H1 (cell line): ENCODE data around the gene CD79A. TPM values are rescaled to one million over a fixed set of nuclear protein-coding genes. Genes with fewer than 3 reads are reported as not detected.

Experiments used
- CTCF ChIA-PET: fragments of 300-600 bp; sonication (Branson Sonifier 250); formaldehyde crosslinking; loops from one replicate; lab custom pipeline; 2021; ENCODE audit not compliant: partially characterized antibody; lab: Charles Lee
- POLR2A ChIA-PET: fragments of 300-600 bp; sonication (Branson Sonifier 250); formaldehyde crosslinking; loops from one replicate; lab custom pipeline; 2021; ENCODE audit warnings: inconsistent platforms; ENCODE audit not compliant: partially characterized antibody; lab: Charles Lee
- DNase-seq, 2 experiments: peaks; one replicate each; pipeline versions ENCODE4 v3.0.0 to v3.0.0-alpha.2; 2010 to 2022; ENCODE audit warnings: low spot score in 2 of 2, low read depth in 1 of 2, mixed read lengths in 1 of 2
- FAIRE-seq: peaks from 2 replicates; lab custom pipeline; 2011; peaks lifted over from hg19 to GRCh38; lab: Jason Lieb, UNC
- H2AFZ ChIP-seq: 2 replicates; pipeline ENCODE4 v1.8.1; 2012; ENCODE audit warnings: low read length, inconsistent platforms
- H2AK5ac ChIP-seq: 2 replicates; pipeline ENCODE4 v1.6.1; 2013; ENCODE audit warnings: low read depth, low read length
- H2BK120ac ChIP-seq: replicated peaks from 2 replicates; pipeline ENCODE3; 2013; ENCODE audit warnings: low read depth, low read length, inconsistent platforms
- H2BK12ac ChIP-seq: 2 replicates; pipeline ENCODE4 v1.6.1; 2013; ENCODE audit warnings: low read depth, low read length
- H2BK15ac ChIP-seq: 2 replicates; pipeline ENCODE4 v1.6.1; 2013; ENCODE audit warnings: low read length
- H2BK20ac ChIP-seq: 2 replicates; pipeline ENCODE4 v1.6.1; 2013; ENCODE audit warnings: low read length
- H2BK5ac ChIP-seq: 2 replicates; pipeline ENCODE4 v1.6.1; 2013; ENCODE audit warnings: low read depth, low read length
- H3K14ac ChIP-seq: 2 replicates; pipeline ENCODE4 v1.6.1; 2013; ENCODE audit warnings: inconsistent platforms; ENCODE audit not compliant: insufficient read length
- H3K18ac ChIP-seq: 2 replicates; pipeline ENCODE4 v1.6.1; 2013; ENCODE audit warnings: low read length; ENCODE audit errors: extremely low read depth
- H3K23ac ChIP-seq: 2 replicates; pipeline ENCODE4 v1.6.1; 2013; ENCODE audit warnings: inconsistent platforms; ENCODE audit not compliant: insufficient read length
- H3K23me2 ChIP-seq: 2 replicates; pipeline ENCODE4 v1.6.1; 2013; ENCODE audit warnings: low read depth, low read length
- H3K27ac ChIP-seq: 2 replicates; pipeline ENCODE4 v1.6.1; 2011; ENCODE audit warnings: low read depth, low read length, inconsistent platforms
- H3K27me3 ChIP-seq, 4 experiments: replicated peaks in 1 of 4; 1 replicate in 1 of 4; 2 replicates in 3 of 4; pipeline versions ENCODE4 v1.6.1 to v1.8.1; 2011 to 2013; ENCODE audit warnings: low read length in 3 of 4, mild to moderate bottlenecking in 3 of 4, inconsistent platforms in 2 of 4, mixed read lengths in 2 of 4, moderate library complexity in 1 of 4; ENCODE audit not compliant: control insufficient read depth in 3 of 4, insufficient read depth in 3 of 4; ENCODE audit errors: extremely low read depth in 1 of 4
- H3K36me3 ChIP-seq, 4 experiments: 2 replicates each; pipeline versions ENCODE4 v1.6.1 to v1.8.1; 2011 to 2013; ENCODE audit warnings: mild to moderate bottlenecking in 4 of 4, low read length in 3 of 4, moderate library complexity in 2 of 4, control low read depth in 1 of 4, inconsistent platforms in 1 of 4; ENCODE audit not compliant: insufficient read depth in 4 of 4, control insufficient read depth in 2 of 4
- H3K4ac ChIP-seq: replicated peaks from 2 replicates; pipeline ENCODE3; 2013; ENCODE audit warnings: low read length, low read depth, mixed read lengths, inconsistent platforms; ENCODE audit not compliant: insufficient read length
- H3K4me1 ChIP-seq, 4 experiments: replicated peaks in 1 of 4; 1 replicate in 1 of 4; 2 replicates in 3 of 4; pipeline versions ENCODE4 v1.6.1 to v1.8.1; 2011 to 2013; ENCODE audit warnings: low read length in 3 of 4, inconsistent platforms in 2 of 4, mixed read lengths in 1 of 4; ENCODE audit not compliant: insufficient read depth in 4 of 4, control insufficient read depth in 3 of 4
- H3K4me2 ChIP-seq, 2 experiments: 2 replicates each; pipeline versions ENCODE4 v1.6.1 to v1.8.1; 2011 to 2013; ENCODE audit warnings: low read depth in 2 of 2, low read length in 2 of 2, control low read depth in 1 of 2, inconsistent platforms in 1 of 2, mild to moderate bottlenecking in 1 of 2; ENCODE audit not compliant: insufficient read depth in 1 of 2
- H3K4me3 ChIP-seq, 4 experiments: fragments of 200-600, 300-600 bp in 1 of 4; sonication (generic), shearing (Covaris generic), sonication (Bioruptor Twin) in 1 of 4; 2 replicates each; pipeline versions ENCODE4 v1.5.1 to v1.8.1; 2011 to 2016; ENCODE audit warnings: low read length in 4 of 4, low read depth in 3 of 4, control low read depth in 2 of 4, inconsistent platforms in 2 of 4, mild to moderate bottlenecking in 2 of 4, mixed read lengths in 1 of 4, moderate library complexity in 1 of 4; ENCODE audit not compliant: insufficient read depth in 2 of 4; ENCODE audit errors: extremely low read depth in 1 of 4
- H3K56ac ChIP-seq: replicated peaks from 2 replicates; pipeline ENCODE3; 2013; ENCODE audit warnings: low read depth, mild to moderate bottlenecking, mixed read lengths, low read length, inconsistent platforms; ENCODE audit not compliant: insufficient read length
- H3K79me1 ChIP-seq: 2 replicates; pipeline ENCODE4 v1.6.1; 2013; ENCODE audit warnings: low read depth, low read length, control low read depth
- H3K79me2 ChIP-seq, 2 experiments: 2 replicates each; pipeline versions ENCODE4 v1.6.1 to v1.8.1; 2012 to 2013; ENCODE audit warnings: low read length in 2 of 2, mild to moderate bottlenecking in 2 of 2, inconsistent platforms in 1 of 2; ENCODE audit not compliant: insufficient read depth in 2 of 2, control insufficient read depth in 1 of 2
- H3K9ac ChIP-seq, 4 experiments: replicated peaks in 1 of 4; 1 replicate in 1 of 4; 2 replicates in 3 of 4; pipeline versions ENCODE4 v1.6.1 to v1.8.1; 2011 to 2013; ENCODE audit warnings: low read depth in 3 of 4, low read length in 3 of 4, control low read depth in 2 of 4, mild to moderate bottlenecking in 2 of 4, moderate library complexity in 2 of 4, inconsistent platforms in 1 of 4; ENCODE audit errors: extremely low read depth in 1 of 4
- H3K9me3 ChIP-seq, 2 experiments: 2 replicates each; pipeline versions ENCODE4 v1.6.1 to v1.8.1; 2012 to 2013; ENCODE audit warnings: mild to moderate bottlenecking in 2 of 2, moderate library complexity in 2 of 2, control low read depth in 1 of 2, inconsistent platforms in 1 of 2, low read depth in 1 of 2, low read length in 1 of 2, mixed read lengths in 1 of 2; ENCODE audit not compliant: insufficient read depth in 2 of 2
- H4K20me1 ChIP-seq, 2 experiments: replicated peaks in 1 of 2; 2 replicates each; pipeline versions ENCODE3 to v1.8.1; 2011 to 2013; ENCODE audit warnings: inconsistent platforms in 2 of 2, low read length in 2 of 2, mild to moderate bottlenecking in 1 of 2; ENCODE audit not compliant: insufficient read depth in 2 of 2, control insufficient read depth in 1 of 2
- H4K5ac ChIP-seq: 2 replicates; pipeline ENCODE4 v1.6.1; 2013; ENCODE audit warnings: low read length, low read depth, mixed read lengths, inconsistent platforms; ENCODE audit not compliant: insufficient read length
- H4K8ac ChIP-seq: 2 replicates; pipeline ENCODE4 v1.8.0; 2013; ENCODE audit warnings: mild to moderate bottlenecking, moderate library complexity, low read length, inconsistent platforms; ENCODE audit not compliant: insufficient read depth; ENCODE audit errors: extremely low read depth
- H4K91ac ChIP-seq: replicated peaks from 2 replicates; pipeline ENCODE3; 2013; ENCODE audit warnings: low read length, mixed read lengths, inconsistent platforms; ENCODE audit not compliant: insufficient read length
- ASH2L ChIP-seq: fragments of 200-600, 300-600 bp; sonication (generic); IDR thresholded peaks from one replicate; pipeline ENCODE4 v1.7.1; 2017; ENCODE audit warnings: low read length
- BACH1 ChIP-seq: IDR thresholded peaks from 2 replicates; pipeline ENCODE4 v1.6.1; 2012; ENCODE audit warnings: low read length, improper control_type of control experiment
- FOSL1 ChIP-seq: IDR thresholded peaks from 2 replicates; pipeline ENCODE4 v1.6.1; 2011; ENCODE audit warnings: mild to moderate bottlenecking, low read depth, low read length, moderate library complexity; ENCODE audit not compliant: insufficient read depth
- JUN ChIP-seq: IDR thresholded peaks from 2 replicates; pipeline ENCODE4 v1.6.1; 2011; ENCODE audit warnings: low read depth, mild to moderate bottlenecking, improper control_type of control experiment, low read length
- KDM1A ChIP-seq: fragments of 200-600, 300-600 bp; sonication (generic); IDR thresholded peaks from 2 replicates; pipeline ENCODE4 v1.7.1; 2016; ENCODE audit warnings: mild to moderate bottlenecking, low read length, borderline replicate concordance
- KDM5A ChIP-seq: fragments of 200-600 bp; IDR thresholded peaks from 2 replicates; pipeline ENCODE4 v1.7.1; 2012; ENCODE audit warnings: mild to moderate bottlenecking, low read length, inconsistent platforms, mixed read lengths
- POU5F1 ChIP-seq: IDR thresholded peaks from 2 replicates; pipeline ENCODE4 v1.6.1; 2011; ENCODE audit warnings: low read depth, mild to moderate bottlenecking, low read length, moderate library complexity
- RNF2 ChIP-seq: fragments of 200-900, 300-1000 bp; sonication (generic); IDR thresholded peaks from 2 replicates; pipeline ENCODE4 v1.7.1; 2016; ENCODE audit warnings: borderline replicate concordance, low read depth, mild to moderate bottlenecking, antibody characterized with exemption, low read length; ENCODE audit not compliant: poor library complexity, severe bottlenecking; ENCODE audit errors: missing control alignments
- RXRA ChIP-seq: IDR thresholded peaks from 2 replicates; pipeline ENCODE4 v1.6.1; 2011; ENCODE audit warnings: low read depth, mild to moderate bottlenecking, low read length, moderate library complexity; ENCODE audit not compliant: insufficient read depth
- SUZ12 ChIP-seq: fragments of 200-600 bp; sonication (generic); IDR thresholded peaks from 2 replicates; pipeline ENCODE4 v1.6.1; 2012; ENCODE audit warnings: mild to moderate bottlenecking, inconsistent platforms, low read length, moderate library complexity, mixed read lengths
- TAF7 ChIP-seq: optimal IDR thresholded peaks from 2 replicates; pipeline ENCODE3; 2011; ENCODE audit warnings: low read depth, mild to moderate bottlenecking, inconsistent platforms, low read length, moderate library complexity, borderline replicate concordance
- YY1 ChIP-seq: IDR thresholded peaks from 2 replicates; pipeline ENCODE4 v1.6.1; 2011; ENCODE audit warnings: low read depth, mild to moderate bottlenecking, low read length
- WGBS, 2 experiments: shearing (Covaris generic) in 1 of 2; methylation state at CpG; one replicate each; pipeline versions ENCODE4 v1.1.6 to v1.1.7; 2013 to 2015; ENCODE audit warnings: low lambda C conversion rate in 2 of 2, mixed read lengths in 2 of 2, inconsistent platforms in 1 of 2, low coverage in 1 of 2, missing lambda C conversion rate in 1 of 2; ENCODE audit not compliant: insufficient replicate concordance in 2 of 2, insufficient coverage in 1 of 2, insufficient read length in 1 of 2; ENCODE audit errors: extremely low coverage in 1 of 2, missing lambda C conversion rate in 1 of 2; 5-methylcytosine and 5-hydroxymethylcytosine counted together
- polyA plus RNA-seq, 7 experiments: library from polyadenylated mRNA; depleted of rRNA in 3 of 7; stranded (reverse) in 5 of 7; unstranded in 2 of 7; fragments of >200 nt in 5 of 7; fragments of 200-250 nt in 2 of 7; gene quantifications; 1 replicate in 5 of 7; 2 replicates in 1 of 7; 4 replicates in 1 of 7; pipeline versions ENCODE4 v1.2.1 to v1.2.3, GENCODE V29; 2011 to 2013; ENCODE audit warnings: missing spikeins in 2 of 7, mixed read lengths in 2 of 7
- total RNA-seq: library from RNA; stranded (reverse); fragmentation: NEBNext Ultra II Directional; extraction: Animal tissue kit (Norgen Biotek cat#: 25700); gene quantifications from 2 replicates; pipeline ENCODE4 v1.2.1, GENCODE V29; 2021

Gene CD79A
- total and polyA plus RNA-seq, 2 of the 8 experiments (the other 6 are each of a cell fraction or from before 2014, with no cell fraction given) = 0.54 to 0.77 TPM

DNA sequence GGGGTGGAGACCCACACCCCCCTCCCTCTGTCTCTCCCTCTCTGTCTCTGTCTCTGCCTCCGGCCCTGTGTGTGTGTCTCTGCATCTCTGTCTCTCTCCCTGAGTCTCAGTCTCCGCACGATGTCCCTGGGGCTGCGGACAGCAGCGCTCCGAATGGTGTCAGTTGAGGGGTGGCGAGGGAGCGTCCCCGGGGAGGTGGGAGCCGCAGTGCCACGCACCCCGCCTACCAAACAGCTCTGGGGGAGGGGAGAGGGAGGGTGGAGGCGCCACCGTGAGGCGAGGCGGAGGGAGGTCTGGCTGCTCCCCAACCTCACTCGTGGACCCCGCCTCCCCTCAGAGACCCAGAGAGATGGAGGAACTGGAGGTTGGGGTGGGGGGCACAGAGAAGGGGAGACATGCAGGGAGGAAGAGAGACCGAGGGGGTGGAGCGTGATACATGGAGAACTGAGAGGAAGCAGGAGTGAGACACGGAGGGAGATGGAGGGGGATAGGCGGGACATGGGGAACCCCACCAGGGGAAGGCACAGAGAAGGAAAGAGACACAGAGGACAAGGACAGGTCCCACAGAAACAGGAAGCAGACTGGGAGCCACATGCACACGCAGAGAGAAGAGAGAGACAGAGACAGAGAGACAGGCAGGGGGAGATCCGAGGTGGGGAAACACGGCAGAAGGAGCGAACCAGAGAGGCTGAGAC is 44.0 kb downstream of the CD79A start:
- 21% methylated on average over 11 of the region's 26 CpGs; no CpG with 5 or more reads in 1 of the 2 experiments for WGBS, 2 experiments
- Histone ChIP-seq H4K20me1 (peaks cover 6 to 48% of the 10 kb centered on the region in 2 experiments), H3K56ac (no peak overlapping the region), H2BK15ac (peak overlapping the region; percentile 85; the same call in 1 of the 2 replicates), H3K79me2 (no peaks in the 10 kb centered on the region), H3K4me2 (peak overlapping the region; percentile 23 to 44; a peak in 3 of 4 replicates), H2BK120ac (no peak overlapping the region), H4K91ac (no peak overlapping the region), H3K9ac (no peak overlapping the region), H2BK5ac (no peak overlapping the region; the same call in 1 of the 2 replicates), H3K14ac (no peak overlapping the region), H4K5ac (no peak overlapping the region), H3K27me3 (peaks cover 64 to 99% (median 95%) of the 10 kb centered on the region in 4 experiments), H2BK20ac (no peak overlapping the region; the same call in 1 of the 2 replicates), H3K4me3 (peak overlapping the region in 3 of 4 experiments; percentile 3 to 19 (median 11); a peak in 3 of 8 replicates), H2BK12ac (peak overlapping the region; percentile 75; the same call in 1 of the 2 replicates), H2AK5ac (no peak overlapping the region), H3K4ac (no peak overlapping the region), H3K9me3 (no peaks in the 10 kb centered on the region), H3K18ac (no peak overlapping the region; the same call in 1 of the 2 replicates), H3K23me2 (peaks cover 13% of the 10 kb centered on the region), H3K36me3 (no peaks in the 10 kb centered on the region), H3K23ac (no peak overlapping the region), H3K4me1 (peaks cover 0 to 14% (median 7%) of the 10 kb centered on the region in 4 experiments; a peak in 6 of 7 replicates), H3K27ac (no peak overlapping the region), H4K8ac (peak overlapping the region; percentile 74), H2AFZ (no peak overlapping the region), H3K79me1 (no peaks in the 10 kb centered on the region; the same call in 1 of the 2 replicates)
- FAIRE-seq (no peak), DNase-seq (no peak)
- ChIA-PET POLR2A (interaction anchor here (0.5 to 3.8 kb wide), 8 partner anchors 10 to 87 kb away, joined by 3 to 20 read pairs (median 4); partner anchors contain the start of genes RABAC1 and RPS19), CTCF (interaction anchor here (1.2 to 2.1 kb wide), 5 partner anchors 11 to 36 kb away, joined by 3 to 9 read pairs (median 5); no protein-coding TSS in a partner anchor)
- TF ChIP-seq RXRA = no peak
- TF ChIP-seq YY1 = no peak
- TF ChIP-seq KDM5A = no peak
- no peak for TF ChIP-seq POU5F1
- TF ChIP-seq JUN = no peak
- TF ChIP-seq ASH2L = no peak
- no peak for TF ChIP-seq TAF7
- TF ChIP-seq SUZ12 = peak; percentile 71
- no peak for TF ChIP-seq BACH1
- no peak for TF ChIP-seq FOSL1
- no peak for TF ChIP-seq KDM1A
- TF ChIP-seq RNF2 = peak; percentile 57
